ENCODE data around the gene LIN7A. TPM values are rescaled to one million over a fixed set of nuclear protein-coding genes. Genes with fewer than 3 reads are reported as not detected.

The LIN7A gene
- total RNA-seq, 1 experiment from 2014 or later = not detected

DNA sequence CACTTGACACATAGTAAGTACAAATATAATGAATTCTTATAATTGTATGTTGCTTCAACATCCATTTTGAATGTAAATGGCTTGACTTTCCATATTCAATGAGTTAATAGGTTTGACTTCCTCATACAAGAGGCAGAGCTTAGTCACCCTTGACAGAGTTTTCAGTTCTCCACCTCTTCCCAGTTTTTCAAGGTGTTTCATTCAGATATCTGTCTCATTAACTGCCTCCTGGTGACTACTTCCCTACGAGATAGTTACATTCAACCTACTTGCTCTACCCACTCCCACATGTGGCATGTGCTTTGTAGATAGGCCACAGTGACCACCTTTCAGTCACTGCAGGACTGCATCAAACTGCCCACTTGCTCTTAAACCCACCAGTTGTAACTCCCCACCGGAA, 161.0 kb downstream of the LIN7A start:
- no peak for TF ChIP-seq SIN3A (IDR thresholded peaks at IDR 0.05; ENCODE audit: borderline replicate concordance, insufficient read depth, low read depth, low read length)
- no TSS peak for BruUV-seq (replicated peaks)
- ChIA-PET CTCF (no interaction called here), POLR2A (no interaction called here)
- H3K36me3 ChIP-seq (ENCODE audit: control insufficient read depth, insufficient read depth, low read length) = no peaks in the 10 kb centered on the region
- ATAC-seq (no peak), DNase-seq (ENCODE audit: low read depth, low spot score) (no peak)
- H3K4me1 ChIP-seq (ENCODE audit: control insufficient read depth, insufficient read depth, low read length) = no peaks in the 10 kb centered on the region
- no peaks in the 10 kb centered on the region for H3K9me3 ChIP-seq (ENCODE audit: control insufficient read depth, insufficient read depth, low read depth, low read length)
- in situ Hi-C loops (cut with HindIII; ENCODE audit: low pct_unique_long_range_greater_than_20kb, low sequenced_read_pairs) (no loop called here), intact Hi-C loops (cut with micrococcal nuclease; ENCODE audit: unreplicated experiment) (no loop called here)
- no peaks in the 10 kb centered on the region for H3K27me3 ChIP-seq (ENCODE audit: control insufficient read depth, insufficient read depth, low read length)
- H3K4me3 ChIP-seq (ENCODE audit: low read depth in 2 of 2, low read length in 2 of 2) = no peak overlapping the region
- H3K27ac ChIP-seq (ENCODE audit: low read length) = no peak overlapping the region

- no peak for TF ChIP-seq CTCF (IDR thresholded peaks at IDR 0.05)
- no peak overlapping the region for H3K4me3 ChIP-seq (ENCODE audit: low read depth in 2 of 2, low read length in 2 of 2)
Observed at GRCh38 chr12:80770958-80771357, 166.8 kb downstream of the LIN7A start.

DNA sequence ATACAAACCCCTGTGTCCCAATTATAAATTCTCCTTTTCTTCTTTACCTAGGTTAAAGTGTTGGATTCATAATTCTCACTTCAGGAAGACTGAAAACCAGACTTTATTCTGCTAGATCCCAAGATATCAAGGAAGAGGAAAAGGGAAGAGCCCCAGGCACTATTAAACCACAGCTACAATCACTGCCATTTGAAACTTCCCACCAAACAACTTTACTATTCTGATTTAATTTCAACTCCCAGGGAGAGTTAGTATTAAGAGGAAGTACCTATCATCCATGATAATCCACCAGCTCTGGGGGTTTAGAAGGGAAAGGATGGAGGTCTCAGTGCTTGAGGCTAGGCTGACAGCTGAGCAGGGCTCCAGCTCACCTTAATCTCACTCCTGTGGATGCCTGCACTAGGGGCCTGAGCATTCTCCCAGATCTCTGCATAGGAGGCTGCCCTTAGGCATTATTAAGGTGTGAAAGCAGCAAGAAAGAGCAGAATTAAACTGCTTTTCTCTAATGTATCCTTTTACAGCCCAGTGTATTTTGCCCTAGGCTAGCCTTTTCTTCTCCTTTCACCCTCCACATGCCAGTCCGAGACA, 168.1 kb downstream of the LIN7A start:
- intact Hi-C loops (cut with micrococcal nuclease; ENCODE audit: unreplicated experiment) (no loop called here), in situ Hi-C loops (cut with HindIII; ENCODE audit: low pct_unique_long_range_greater_than_20kb, low sequenced_read_pairs) (no loop called here)
- Histone ChIP-seq H3K4me3 (ENCODE audit: low read depth in 2 of 2, low read length in 2 of 2) (no peak overlapping the region), H3K9me3 (ENCODE audit: control insufficient read depth, insufficient read depth, low read depth, low read length) (no peaks in the 10 kb centered on the region), H3K27ac (ENCODE audit: low read length) (no peak overlapping the region), H3K36me3 (ENCODE audit: control insufficient read depth, insufficient read depth, low read length) (no peaks in the 10 kb centered on the region), H3K27me3 (ENCODE audit: control insufficient read depth, insufficient read depth, low read length) (no peaks in the 10 kb centered on the region), H3K4me1 (ENCODE audit: control insufficient read depth, insufficient read depth, low read length) (no peaks in the 10 kb centered on the region)
- ChIA-PET POLR2A (no interaction called here), CTCF (no interaction called here)
- TF ChIP-seq TCF7L2 (IDR thresholded peaks at IDR 0.05; ENCODE audit: low read depth, low read length) = no peak
- TF ChIP-seq, protein P1, sequence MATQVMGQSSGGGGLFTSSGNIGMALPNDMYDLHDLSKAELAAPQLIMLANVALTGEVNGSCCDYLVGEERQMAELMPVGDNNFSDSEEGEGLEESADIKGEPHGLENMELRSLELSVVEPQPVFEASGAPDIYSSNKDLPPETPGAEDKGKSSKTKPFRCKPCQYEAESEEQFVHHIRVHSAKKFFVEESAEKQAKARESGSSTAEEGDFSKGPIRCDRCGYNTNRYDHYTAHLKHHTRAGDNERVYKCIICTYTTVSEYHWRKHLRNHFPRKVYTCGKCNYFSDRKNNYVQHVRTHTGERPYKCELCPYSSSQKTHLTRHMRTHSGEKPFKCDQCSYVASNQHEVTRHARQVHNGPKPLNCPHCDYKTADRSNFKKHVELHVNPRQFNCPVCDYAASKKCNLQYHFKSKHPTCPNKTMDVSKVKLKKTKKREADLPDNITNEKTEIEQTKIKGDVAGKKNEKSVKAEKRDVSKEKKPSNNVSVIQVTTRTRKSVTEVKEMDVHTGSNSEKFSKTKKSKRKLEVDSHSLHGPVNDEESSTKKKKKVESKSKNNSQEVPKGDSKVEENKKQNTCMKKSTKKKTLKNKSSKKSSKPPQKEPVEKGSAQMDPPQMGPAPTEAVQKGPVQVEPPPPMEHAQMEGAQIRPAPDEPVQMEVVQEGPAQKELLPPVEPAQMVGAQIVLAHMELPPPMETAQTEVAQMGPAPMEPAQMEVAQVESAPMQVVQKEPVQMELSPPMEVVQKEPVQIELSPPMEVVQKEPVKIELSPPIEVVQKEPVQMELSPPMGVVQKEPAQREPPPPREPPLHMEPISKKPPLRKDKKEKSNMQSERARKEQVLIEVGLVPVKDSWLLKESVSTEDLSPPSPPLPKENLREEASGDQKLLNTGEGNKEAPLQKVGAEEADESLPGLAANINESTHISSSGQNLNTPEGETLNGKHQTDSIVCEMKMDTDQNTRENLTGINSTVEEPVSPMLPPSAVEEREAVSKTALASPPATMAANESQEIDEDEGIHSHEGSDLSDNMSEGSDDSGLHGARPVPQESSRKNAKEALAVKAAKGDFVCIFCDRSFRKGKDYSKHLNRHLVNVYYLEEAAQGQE (IDR thresholded peaks at IDR 0.05; ENCODE audit: insufficient read depth in 1 of 2, low read depth in 2 of 2, low read length in 1 of 2) = no peak
- no peak for TF ChIP-seq CTCF (IDR thresholded peaks at IDR 0.05)
- TF ChIP-seq SIN3A (IDR thresholded peaks at IDR 0.05; ENCODE audit: borderline replicate concordance, insufficient read depth, low read depth, low read length) = no peak
- TF ChIP-seq POLR2AphosphoS5 (IDR thresholded peaks at IDR 0.05; ENCODE audit: low read depth, low read length) = no peak
- ATAC-seq = no peak
- BruUV-seq (replicated peaks) = no TSS peak
- no peak for DNase-seq (ENCODE audit: low read depth, low spot score)

More at GRCh38 chr12:80770958-80771357, 166.8 kb downstream of the LIN7A start:
- BruUV-seq (replicated peaks) = no TSS peak
- DNase-seq (ENCODE audit: low read depth, low spot score) = no peak
- in situ Hi-C loops (cut with HindIII; ENCODE audit: low pct_unique_long_range_greater_than_20kb, low sequenced_read_pairs) = no loop called here
- H3K4me1 ChIP-seq (ENCODE audit: control insufficient read depth, insufficient read depth, low read length) = no peaks in the 10 kb centered on the region
- no peaks in the 10 kb centered on the region for H3K9me3 ChIP-seq (ENCODE audit: control insufficient read depth, insufficient read depth, low read depth, low read length)
- no peaks in the 10 kb centered on the region for H3K27me3 ChIP-seq (ENCODE audit: control insufficient read depth, insufficient read depth, low read length)
- ChIA-PET CTCF (no interaction called here), POLR2A (no interaction called here)
- no peaks in the 10 kb centered on the region for H3K36me3 ChIP-seq (ENCODE audit: control insufficient read depth, insufficient read depth, low read length)
- no peak overlapping the region for H3K27ac ChIP-seq (ENCODE audit: low read length)
- intact Hi-C loops (cut with micrococcal nuclease; ENCODE audit: unreplicated experiment) = no loop called here
- no peak for ATAC-seq

Measured in Panc1 (cell line).